GM18498 (cell line): ENCODE measurements around the gene DUSP28.
"Not testable (repeated sequence)": the region's sequence is repeated elsewhere in the genome, so short reads cannot be mapped to it uniquely, and the experiment has no call there.

Experiments used
- ATAC-seq: cut with Tn5 transposase; IDR thresholded peaks from one replicate; pipeline ENCODE4 v1.9.1; 2021; ENCODE audit warnings: mild to moderate bottlenecking, moderate library complexity; ENCODE audit not compliant: unreplicated experiment

Gene DUSP28

GRCh38 chr2:240527153-240527750 lies 32.9 kb upstream of the DUSP28 start:
- no peak for ATAC-seq

GRCh38 chr2:240528406-240529040 lies 31.6 kb upstream of the DUSP28 start:
- ATAC-seq, result no peak

- no peak for ATAC-seq
These were observed 30.7 kb upstream of the DUSP28 start for GRCh38 chr2:240529344-240529999.

- ATAC-seq, result no peak
These were observed 30.0 kb upstream of the DUSP28 start for GRCh38 chr2:240530181-240530580.

- no peak for ATAC-seq
These were observed 29.1 kb upstream of the DUSP28 start for GRCh38 chr2:240531038-240531437.

GRCh38 chr2:240532031-240532775 lies 28.0 kb upstream of the DUSP28 start:
- no peak for ATAC-seq

- ATAC-seq, result no peak
These were observed 22.0 kb upstream of the DUSP28 start for GRCh38 chr2:240538031-240538780.

GRCh38 chr2:240539101-240539500 lies 21.1 kb upstream of the DUSP28 start:
- ATAC-seq, result not testable (repeated sequence)

- ATAC-seq, result no peak
These were observed 20.3 kb upstream of the DUSP28 start for GRCh38 chr2:240539906-240540305.

- no peak for ATAC-seq
These were observed 8.9 kb upstream of the DUSP28 start for GRCh38 chr2:240551288-240551687.

GRCh38 chr2:240551811-240552210 lies 8.3 kb upstream of the DUSP28 start:
- ATAC-seq, result no peak

GRCh38 chr2:240553956-240554480 lies 6.1 kb upstream of the DUSP28 start:
- no peak for ATAC-seq

GRCh38 chr2:240554767-240555493 lies 5.2 kb upstream of the DUSP28 start:
- no peak for ATAC-seq

GRCh38 chr2:240555541-240556250 lies 4.5 kb upstream of the DUSP28 start:
- no peak for ATAC-seq

- no peak for ATAC-seq
These were observed 3.5 kb upstream of the DUSP28 start for GRCh38 chr2:240556553-240557100.

- ATAC-seq, result no peak
These were observed 2.9 kb upstream of the DUSP28 start for GRCh38 chr2:240557101-240557751.

GRCh38 chr2:240557808-240558207 lies 2.3 kb upstream of the DUSP28 start, which contains the start of gene ANKMY1:
Gene ANKMY1 (minus strand): TSS chr2:240557988. CDS start chr2:240557335, 653 bp downstream.
- ATAC-seq, result no peak

- ATAC-seq, result no peak
These were observed 1.9 kb upstream of the DUSP28 start for GRCh38 chr2:240558236-240558761.
